B cell (primary cell): ENCODE results near the gene FREM2. TPM values are rescaled to one million over a fixed set of nuclear protein-coding genes. Genes with fewer than 3 reads are reported as not detected.

Experiments
- ATAC-seq: fragments of 200-7000 bp; cut with Tn5 transposase; one replicate; pipeline ENCODE4 v1.10.0; 2021; ENCODE audit warnings: low read depth, mild to moderate bottlenecking, moderate number of reproducible peaks, moderate library complexity
- CTCF ChIA-PET: fragments of 350-600 bp; sonication (Branson Sonifier 250); formaldehyde crosslinking; loops from one replicate; lab custom pipeline; 2021; ENCODE audit warnings: antibody characterized with exemption, inconsistent platforms; lab: Charles Lee
- POLR2A ChIA-PET: fragments of 350-600 bp; sonication (Branson Sonifier 250); formaldehyde crosslinking; loops from one replicate; lab custom pipeline; 2021; ENCODE audit warnings: antibody characterized with exemption; lab: Charles Lee
- DNase-seq: peaks from one replicate; pipeline ENCODE4 v3.0.0; 2013
- H2AFZ ChIP-seq: 2 replicates; pipeline ENCODE4 v1.6.1; 2012; ENCODE audit warnings: mild to moderate bottlenecking, low read depth, low read length; ENCODE audit not compliant: insufficient read depth, poor library complexity, severe bottlenecking
- H3K27ac ChIP-seq, 2 donors: 1 replicate in 1 of 2; 2 replicates in 1 of 2; pipeline ENCODE4 v1.5.1; 2012 to 2013; ENCODE audit warnings: low read length in 2 of 2, mild to moderate bottlenecking in 2 of 2, moderate library complexity in 1 of 2
- H3K27me3 ChIP-seq, 4 experiments: fragments of 200-600 bp in 1 of 4; sonication (generic) in 1 of 4; replicated peaks in 1 of 4; 1 replicate in 2 of 4; 2 replicates in 2 of 4; pipeline versions ENCODE4 v1.6.1 to v1.7.0; 2013 to 2016; ENCODE audit warnings: low read length in 3 of 4, mild to moderate bottlenecking in 2 of 4, mixed read lengths in 1 of 4, moderate library complexity in 1 of 4; ENCODE audit not compliant: insufficient read depth in 4 of 4, control insufficient read depth in 3 of 4; ENCODE audit errors: control extremely low read depth in 1 of 4
- H3K36me3 ChIP-seq, 2 experiments: replicated peaks in 1 of 2; 1 replicate in 1 of 2; 2 replicates in 1 of 2; pipeline versions ENCODE4 v1.6.1 to v1.7.1; 2013; ENCODE audit warnings: low read length in 1 of 2; ENCODE audit not compliant: insufficient read depth in 2 of 2, control insufficient read depth in 1 of 2; ENCODE audit errors: control extremely low read depth in 1 of 2, extremely low read depth in 1 of 2
- H3K4me1 ChIP-seq, 2 donors: fragments of 200-600 bp in 1 of 2; sonication (generic) in 1 of 2; 1 replicate in 1 of 2; 2 replicates in 1 of 2; pipeline versions ENCODE4 v1.5.1 to v1.6.1; 2013 to 2017; ENCODE audit warnings: low read length in 2 of 2; ENCODE audit not compliant: control insufficient read depth in 2 of 2, insufficient read depth in 2 of 2
- H3K4me2 ChIP-seq: replicated peaks from 2 replicates; pipeline ENCODE3; 2012; ENCODE audit warnings: mild to moderate bottlenecking, low read depth, low read length; ENCODE audit not compliant: poor library complexity, severe bottlenecking
- H3K4me3 ChIP-seq, 5 experiments: fragments of 200-600 bp in 1 of 5; sonication (generic) in 1 of 5; 1 replicate in 3 of 5; 2 replicates in 2 of 5; pipeline versions ENCODE4 v1.5.1 to v1.7.0; 2011 to 2016; ENCODE audit warnings: low read length in 4 of 5, mild to moderate bottlenecking in 4 of 5, low read depth in 2 of 5, control low read depth in 1 of 5, moderate library complexity in 1 of 5; ENCODE audit not compliant: insufficient read depth in 1 of 5; ENCODE audit errors: control extremely low read depth in 1 of 5, extremely low read depth in 1 of 5
- H3K79me2 ChIP-seq: fragments of 200-600 bp; sonication (generic); one replicate; pipeline ENCODE4 v1.6.0; 2016; ENCODE audit warnings: low read length; ENCODE audit not compliant: control insufficient read depth, insufficient read depth
- H3K9ac ChIP-seq: fragments of 200-600 bp; sonication (generic); 2 replicates; pipeline ENCODE4 v1.6.1; 2017; ENCODE audit warnings: mild to moderate bottlenecking, low read length, moderate library complexity
- H3K9me3 ChIP-seq, 3 donors: one replicate each; pipeline versions ENCODE4 v1.6.1 to v1.7.1; 2013; ENCODE audit warnings: low read length in 2 of 3; ENCODE audit not compliant: control insufficient read depth in 2 of 3, insufficient read depth in 1 of 3; ENCODE audit errors: control extremely low read depth in 1 of 3
- H4K20me1 ChIP-seq: 2 replicates; pipeline ENCODE4 v1.6.0; 2012; ENCODE audit warnings: mild to moderate bottlenecking, low read length; ENCODE audit not compliant: insufficient read depth, control insufficient read depth, poor library complexity, severe bottlenecking
- H3K27ac Mint-ChIP-seq: one replicate; pipeline ENCODE4 v1.8.0; 2021; ENCODE audit warnings: mixed read lengths
- H3K27me3 Mint-ChIP-seq: one replicate; pipeline ENCODE4 v1.8.0; 2021; ENCODE audit warnings: mixed read lengths
- H3K4me1 Mint-ChIP-seq: one replicate; pipeline ENCODE4 v1.8.0; 2021; ENCODE audit warnings: mixed read lengths
- H3K4me3 Mint-ChIP-seq: one replicate; pipeline ENCODE4 v1.8.0; 2021; ENCODE audit warnings: mixed read lengths
- H3K9me3 Mint-ChIP-seq: one replicate; pipeline ENCODE4 v1.8.0; 2022; ENCODE audit warnings: mixed read lengths; ENCODE audit not compliant: insufficient read depth
- EZH2 ChIP-seq: IDR thresholded peaks from 2 replicates; pipeline ENCODE4 v1.6.1; 2012; ENCODE audit warnings: borderline replicate concordance, low read depth, mild to moderate bottlenecking, moderate library complexity, low read length; ENCODE audit not compliant: insufficient read depth, poor library complexity, severe bottlenecking
- WGBS: methylation state at CpG from one replicate; pipeline ENCODE4 v1.1.5; 2013; ENCODE audit warnings: missing lambda C conversion rate; ENCODE audit not compliant: insufficient coverage; 5-methylcytosine and 5-hydroxymethylcytosine counted together
- intact Hi-C: fragments of 100-400 bp; cut with micrococcal nuclease; formaldehyde crosslinking; loops from one replicate; pipeline ENCODE4 v1.10.0; 2022
- polyA plus RNA-seq: library from polyadenylated mRNA; depleted of rRNA; stranded (reverse); fragments of >200 nt; gene quantifications from 2 replicates; pipeline ENCODE4 v1.2.3, GENCODE V29; 2012
- total RNA-seq, 2 donors: library from RNA; stranded (reverse); fragments of 120-200 nt in 1 of 2; gene quantifications; 1 replicate in 1 of 2; 2 replicates in 1 of 2; pipeline versions ENCODE4 v1.2.3 to v1.2.4, GENCODE V29; 2013 to 2022
- TF ChIP-seq, protein P1 (sequence below): fragments of 200-600 bp; IDR thresholded peaks from one replicate; pipeline ENCODE4 v1.8.0; 2022; ENCODE audit warnings: antibody characterized with exemption, mild to moderate bottlenecking

The FREM2 gene
- total and polyA plus RNA-seq, 2 donors (not counting 1 experiment from before 2014, with no cell fraction given) = not detected

DNA sequence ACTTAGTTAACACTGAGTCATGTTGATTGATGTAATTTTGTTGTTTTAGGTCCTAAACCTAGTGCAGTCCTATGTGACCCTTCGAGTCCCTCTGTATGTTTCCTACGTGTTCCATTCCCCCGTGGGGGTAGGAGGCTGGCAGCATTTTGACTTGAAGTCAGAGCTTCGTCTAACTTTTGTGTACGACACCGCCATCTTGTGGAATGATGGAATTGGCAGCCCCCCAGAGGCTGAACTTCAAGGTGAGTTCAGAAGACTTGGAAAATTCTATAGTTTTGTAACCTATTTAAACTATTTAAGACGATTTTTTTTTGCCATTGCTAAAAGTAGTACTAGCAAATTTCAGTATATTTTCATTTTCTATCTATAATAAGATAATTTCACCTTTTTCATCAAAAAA, 185.8 kb downstream of the FREM2 start:
- Histone ChIP-seq H3K4me3 (no peak overlapping the region), H3K4me2 (no peak overlapping the region), H4K20me1 (no peaks in the 10 kb centered on the region), H3K36me3 (no peaks in the 10 kb centered on the region), H2AFZ (no peak overlapping the region), H3K27ac (no peak overlapping the region), H3K79me2 (no peaks in the 10 kb centered on the region), H3K27me3 (no peaks in the 10 kb centered on the region), H3K9me3 (no peaks in the 10 kb centered on the region), H3K4me1 (no peaks in the 10 kb centered on the region), H3K9ac (no peak overlapping the region)
- DNase-seq (peak; percentile 32), ATAC-seq (no peak)
- TF ChIP-seq, protein P1, sequence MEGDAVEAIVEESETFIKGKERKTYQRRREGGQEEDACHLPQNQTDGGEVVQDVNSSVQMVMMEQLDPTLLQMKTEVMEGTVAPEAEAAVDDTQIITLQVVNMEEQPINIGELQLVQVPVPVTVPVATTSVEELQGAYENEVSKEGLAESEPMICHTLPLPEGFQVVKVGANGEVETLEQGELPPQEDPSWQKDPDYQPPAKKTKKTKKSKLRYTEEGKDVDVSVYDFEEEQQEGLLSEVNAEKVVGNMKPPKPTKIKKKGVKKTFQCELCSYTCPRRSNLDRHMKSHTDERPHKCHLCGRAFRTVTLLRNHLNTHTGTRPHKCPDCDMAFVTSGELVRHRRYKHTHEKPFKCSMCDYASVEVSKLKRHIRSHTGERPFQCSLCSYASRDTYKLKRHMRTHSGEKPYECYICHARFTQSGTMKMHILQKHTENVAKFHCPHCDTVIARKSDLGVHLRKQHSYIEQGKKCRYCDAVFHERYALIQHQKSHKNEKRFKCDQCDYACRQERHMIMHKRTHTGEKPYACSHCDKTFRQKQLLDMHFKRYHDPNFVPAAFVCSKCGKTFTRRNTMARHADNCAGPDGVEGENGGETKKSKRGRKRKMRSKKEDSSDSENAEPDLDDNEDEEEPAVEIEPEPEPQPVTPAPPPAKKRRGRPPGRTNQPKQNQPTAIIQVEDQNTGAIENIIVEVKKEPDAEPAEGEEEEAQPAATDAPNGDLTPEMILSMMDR = peak; percentile 66
- TF ChIP-seq EZH2 = no peak
- no peak overlapping the region for H3K27ac Mint-ChIP-seq
- H3K27me3 Mint-ChIP-seq = peaks cover 4% of the 10 kb centered on the region
- peaks cover 2% of the 10 kb centered on the region for H3K4me1 Mint-ChIP-seq
- no peak overlapping the region for H3K4me3 Mint-ChIP-seq
- POLR2A ChIA-PET = no interaction called here
- CTCF ChIA-PET = interaction anchor here (0.8 kb wide), 1 partner anchor 1798 kb away, joined by 3 read pairs; no protein-coding TSS in a partner anchor
- intact Hi-C loops = no loop called here
- 17% methylated on average over 4 of the region's 7 CpGs for WGBS
- H3K9me3 Mint-ChIP-seq = no peaks in the 10 kb centered on the region

DNA sequence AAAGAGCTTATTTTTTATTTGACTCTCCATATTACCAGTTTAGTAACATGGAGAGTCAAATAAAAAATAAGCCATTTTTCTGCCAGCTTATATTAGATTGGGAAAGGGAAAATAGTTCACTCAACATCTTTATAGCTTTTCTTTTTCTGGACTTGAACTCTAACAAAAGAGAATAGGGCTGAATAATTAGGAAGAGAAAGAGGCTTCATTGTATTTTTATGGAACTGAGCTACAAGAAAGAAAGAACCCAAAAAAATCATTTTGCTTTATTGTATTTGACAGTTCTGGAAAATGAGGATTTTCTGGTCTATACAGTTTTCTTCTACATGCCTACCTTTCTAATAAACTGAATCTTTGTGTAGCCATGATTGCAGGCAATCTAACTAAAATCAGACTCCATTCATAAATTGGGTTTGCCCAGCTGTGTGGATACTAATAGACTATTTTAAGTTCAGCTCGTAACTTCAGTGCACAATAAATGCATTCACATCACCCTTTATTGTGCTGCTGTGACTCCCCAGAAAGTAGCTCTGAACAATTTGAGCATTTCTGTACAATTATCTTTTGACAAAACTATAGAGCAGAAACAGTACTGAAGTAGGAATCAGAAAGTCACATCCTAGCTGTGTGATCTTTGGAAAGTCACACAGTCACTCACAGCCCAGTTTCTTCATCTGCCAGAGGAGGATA, 188.5 kb downstream of the FREM2 start:
- DNase-seq (no peak), ATAC-seq (no peak)
- no peaks in the 10 kb centered on the region for H4K20me1 ChIP-seq
- H3K4me2 ChIP-seq = no peak overlapping the region
- H3K4me3 ChIP-seq = no peak overlapping the region
- CTCF ChIA-PET = interaction anchor here (0.9 to 2.1 kb wide), 3 partner anchors 10 to 16 kb away, joined by 4 to 9 read pairs (median 5); no protein-coding TSS in a partner anchor
- H3K9me3 ChIP-seq = no peaks in the 10 kb centered on the region
- TF ChIP-seq, protein P1 = no peak
- TF ChIP-seq EZH2 = no peak
- H3K4me1 ChIP-seq = no peaks in the 10 kb centered on the region
- H2AFZ ChIP-seq = no peak overlapping the region
- H3K9ac ChIP-seq = no peak overlapping the region
- intact Hi-C loops = no loop called here
- no peak overlapping the region for H3K27ac Mint-ChIP-seq
- H3K36me3 ChIP-seq = no peaks in the 10 kb centered on the region
- H3K4me3 Mint-ChIP-seq = no peak overlapping the region
- H3K27me3 ChIP-seq = no peaks in the 10 kb centered on the region
- no peak overlapping the region for H3K27ac ChIP-seq
- H3K79me2 ChIP-seq = no peaks in the 10 kb centered on the region
- POLR2A ChIA-PET = no interaction called here
- H3K9me3 Mint-ChIP-seq = no peaks in the 10 kb centered on the region
- peaks cover 2% of the 10 kb centered on the region for H3K4me1 Mint-ChIP-seq
- peaks cover 4% of the 10 kb centered on the region for H3K27me3 Mint-ChIP-seq
- WGBS = no CpG with 5 or more reads among the region's 1 CpG
